BE2C (cell line): ENCODE measurements around the gene DBH.

ENCODE experiments used
- DNase-seq: peaks from one replicate; pipeline ENCODE4 v3.0.0-alpha.2; 2020
- H3K27me3 ChIP-seq: fragments of 250-450 bp; sonication (Bioruptor Pico); 2 replicates; pipeline ENCODE4 v1.5.1; 2020; ENCODE audit warnings: mild to moderate bottlenecking
- H3K36me3 ChIP-seq: fragments of 250-450 bp; sonication (Bioruptor Pico); 2 replicates; pipeline ENCODE4 v1.5.1; 2020; ENCODE audit warnings: mild to moderate bottlenecking
- H3K4me1 ChIP-seq: fragments of 250-450 bp; sonication (Bioruptor Pico); 2 replicates; pipeline ENCODE4 v1.5.1; 2020
- H3K4me3 ChIP-seq: 2 replicates; pipeline ENCODE4 v1.5.1; 2011; ENCODE audit warnings: low read depth, low read length
- H3K9me3 ChIP-seq: fragments of 250-450 bp; sonication (Bioruptor Pico); 2 replicates; pipeline ENCODE4 v1.5.1; 2020
- TF ChIP-seq, protein P1 (sequence below): IDR thresholded peaks from 2 replicates; pipeline ENCODE4 v1.5.1; 2012; ENCODE audit warnings: mild to moderate bottlenecking, low read depth, low read length

DBH gene

DNA sequence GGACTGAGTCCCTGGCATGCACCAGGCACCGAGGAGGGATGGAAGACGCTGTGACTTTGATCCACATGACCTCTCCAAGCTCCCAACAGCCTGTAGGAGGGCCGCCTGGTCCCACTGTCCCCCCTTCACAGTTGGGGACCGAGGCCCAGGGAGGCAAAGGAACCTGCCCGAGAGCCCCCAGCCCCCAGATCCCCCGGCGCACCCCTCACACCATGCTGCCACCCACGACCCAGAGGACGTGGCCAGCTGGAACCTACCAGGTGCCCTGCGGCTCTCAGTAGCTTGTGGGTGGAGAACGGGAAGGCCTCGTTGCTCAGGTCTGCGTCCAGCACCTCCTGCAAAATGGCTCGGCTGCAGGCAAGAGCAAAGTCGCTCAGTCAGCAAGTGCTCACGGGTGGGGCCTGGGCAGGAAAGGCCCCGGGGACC, 48.8 kb downstream of the DBH start:
- DNase-seq, result no peak
- Histone ChIP-seq H3K27me3 (no peaks in the 10 kb centered on the region), H3K9me3 (no peaks in the 10 kb centered on the region)

DNA sequence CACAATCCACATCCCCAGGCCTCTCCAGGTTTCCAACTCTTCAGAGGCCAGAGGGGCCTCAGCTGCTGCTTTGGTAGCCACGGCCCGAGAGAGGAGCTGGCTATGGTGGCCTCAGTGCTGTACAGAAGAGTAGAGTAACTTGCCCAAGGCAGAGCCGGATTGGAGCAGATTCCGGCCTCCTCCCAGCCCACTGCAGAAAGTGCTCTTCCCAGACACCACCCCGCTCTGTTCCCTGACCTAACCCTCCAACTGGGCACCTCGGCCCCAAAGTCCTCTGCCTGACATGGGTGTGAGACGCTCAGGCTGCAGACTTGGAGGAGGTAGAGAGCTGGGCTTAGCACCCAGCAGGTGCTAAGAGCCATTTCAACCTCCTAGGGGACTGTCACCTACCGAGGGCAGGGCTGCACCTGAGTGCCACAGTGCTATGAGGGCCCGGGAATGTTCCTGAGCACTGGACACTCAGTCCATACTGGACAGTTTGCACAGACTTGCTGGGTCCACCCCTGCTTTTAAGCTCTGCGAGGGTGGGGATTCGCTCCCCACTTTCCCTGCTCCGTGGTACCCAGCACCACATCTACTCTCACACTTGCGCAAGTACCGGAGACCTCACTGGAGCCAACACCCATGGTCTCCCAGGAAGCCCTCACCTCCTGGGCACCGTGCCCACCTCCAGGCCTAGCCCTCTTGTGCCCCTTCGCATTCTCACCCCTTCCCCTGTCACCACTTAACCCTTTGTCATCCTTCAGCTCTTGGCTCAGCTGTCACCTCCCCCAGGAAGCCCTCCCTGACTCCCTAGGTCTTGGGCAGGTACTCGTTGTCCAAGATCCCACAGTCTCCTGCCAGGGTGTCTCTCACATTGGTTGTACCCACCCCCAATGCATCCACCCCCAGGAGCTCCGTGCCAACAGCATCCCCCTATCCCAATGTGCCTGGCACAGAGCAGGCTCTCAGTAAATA, 49.8 kb downstream of the DBH start:
- peaks cover 24% of the 10 kb centered on the region for H3K4me1 ChIP-seq
- DNase-seq, result no peak
- TF ChIP-seq, protein P1, sequence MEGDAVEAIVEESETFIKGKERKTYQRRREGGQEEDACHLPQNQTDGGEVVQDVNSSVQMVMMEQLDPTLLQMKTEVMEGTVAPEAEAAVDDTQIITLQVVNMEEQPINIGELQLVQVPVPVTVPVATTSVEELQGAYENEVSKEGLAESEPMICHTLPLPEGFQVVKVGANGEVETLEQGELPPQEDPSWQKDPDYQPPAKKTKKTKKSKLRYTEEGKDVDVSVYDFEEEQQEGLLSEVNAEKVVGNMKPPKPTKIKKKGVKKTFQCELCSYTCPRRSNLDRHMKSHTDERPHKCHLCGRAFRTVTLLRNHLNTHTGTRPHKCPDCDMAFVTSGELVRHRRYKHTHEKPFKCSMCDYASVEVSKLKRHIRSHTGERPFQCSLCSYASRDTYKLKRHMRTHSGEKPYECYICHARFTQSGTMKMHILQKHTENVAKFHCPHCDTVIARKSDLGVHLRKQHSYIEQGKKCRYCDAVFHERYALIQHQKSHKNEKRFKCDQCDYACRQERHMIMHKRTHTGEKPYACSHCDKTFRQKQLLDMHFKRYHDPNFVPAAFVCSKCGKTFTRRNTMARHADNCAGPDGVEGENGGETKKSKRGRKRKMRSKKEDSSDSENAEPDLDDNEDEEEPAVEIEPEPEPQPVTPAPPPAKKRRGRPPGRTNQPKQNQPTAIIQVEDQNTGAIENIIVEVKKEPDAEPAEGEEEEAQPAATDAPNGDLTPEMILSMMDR, result no peak

More for the DNA sequence above, 48.8 kb downstream of the DBH start:
- no peaks in the 10 kb centered on the region for H3K36me3 ChIP-seq
- no peak overlapping the region for H3K4me3 ChIP-seq
- peaks cover 23% of the 10 kb centered on the region for H3K4me1 ChIP-seq
- TF ChIP-seq, protein P1, result no peak

DNA sequence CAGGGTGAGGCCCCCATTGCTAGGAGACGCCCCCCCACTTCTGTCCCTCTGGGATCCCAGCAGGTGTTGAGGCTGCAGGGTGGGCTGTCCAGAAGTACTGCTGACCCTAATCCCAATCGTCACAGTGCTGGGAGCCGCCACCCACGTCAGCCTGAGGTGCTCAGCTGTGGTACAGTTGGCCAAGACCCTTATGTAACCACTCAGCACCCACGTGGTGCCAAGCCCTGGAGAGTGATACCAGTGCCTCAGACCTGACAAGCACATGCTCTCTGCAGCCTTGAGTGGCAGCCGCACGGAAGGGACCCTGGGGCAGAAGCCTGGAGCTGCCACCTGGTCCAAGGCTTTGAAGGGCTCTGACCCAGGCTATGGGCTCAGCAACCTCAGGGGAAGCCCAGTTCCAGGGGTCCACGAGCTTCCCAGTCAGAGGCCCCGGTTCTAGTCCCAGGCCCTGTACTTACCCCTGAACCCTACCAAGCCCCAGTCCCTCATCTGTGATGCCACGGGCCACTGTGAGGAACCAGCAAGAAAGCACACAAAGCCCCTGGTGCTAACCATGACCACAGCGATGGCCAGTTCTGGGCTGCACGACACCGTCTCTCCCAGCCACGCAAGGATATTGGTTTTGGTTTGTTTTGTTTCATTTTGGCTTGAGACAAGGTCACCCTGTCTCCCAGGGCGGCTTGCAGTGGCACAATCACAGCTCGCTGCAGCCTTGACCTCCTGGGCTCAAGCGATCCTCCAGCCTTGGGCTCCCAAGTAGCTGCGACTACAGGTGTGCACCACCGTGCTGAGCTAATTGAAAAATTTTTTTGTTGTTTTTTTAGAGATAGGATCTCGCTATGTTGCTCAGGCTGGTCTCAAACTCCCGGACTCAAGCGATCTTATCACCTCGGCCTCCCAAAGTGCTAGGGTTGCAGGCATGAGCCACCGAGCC, 50.7 kb downstream of the DBH start:
- no peaks in the 10 kb centered on the region for H3K27me3 ChIP-seq
- TF ChIP-seq, protein P1, result no peak
- H3K4me1 ChIP-seq, result peaks cover 30% of the 10 kb centered on the region
- no peak overlapping the region for H3K4me3 ChIP-seq
- no peaks in the 10 kb centered on the region for H3K9me3 ChIP-seq
- no peaks in the 10 kb centered on the region for H3K36me3 ChIP-seq
- peak; percentile 24 for DNase-seq

More for the DNA sequence above, 49.8 kb downstream of the DBH start:
- Histone ChIP-seq H3K4me3 (no peak overlapping the region), H3K9me3 (no peaks in the 10 kb centered on the region), H3K27me3 (no peaks in the 10 kb centered on the region), H3K36me3 (no peaks in the 10 kb centered on the region)

DNA sequence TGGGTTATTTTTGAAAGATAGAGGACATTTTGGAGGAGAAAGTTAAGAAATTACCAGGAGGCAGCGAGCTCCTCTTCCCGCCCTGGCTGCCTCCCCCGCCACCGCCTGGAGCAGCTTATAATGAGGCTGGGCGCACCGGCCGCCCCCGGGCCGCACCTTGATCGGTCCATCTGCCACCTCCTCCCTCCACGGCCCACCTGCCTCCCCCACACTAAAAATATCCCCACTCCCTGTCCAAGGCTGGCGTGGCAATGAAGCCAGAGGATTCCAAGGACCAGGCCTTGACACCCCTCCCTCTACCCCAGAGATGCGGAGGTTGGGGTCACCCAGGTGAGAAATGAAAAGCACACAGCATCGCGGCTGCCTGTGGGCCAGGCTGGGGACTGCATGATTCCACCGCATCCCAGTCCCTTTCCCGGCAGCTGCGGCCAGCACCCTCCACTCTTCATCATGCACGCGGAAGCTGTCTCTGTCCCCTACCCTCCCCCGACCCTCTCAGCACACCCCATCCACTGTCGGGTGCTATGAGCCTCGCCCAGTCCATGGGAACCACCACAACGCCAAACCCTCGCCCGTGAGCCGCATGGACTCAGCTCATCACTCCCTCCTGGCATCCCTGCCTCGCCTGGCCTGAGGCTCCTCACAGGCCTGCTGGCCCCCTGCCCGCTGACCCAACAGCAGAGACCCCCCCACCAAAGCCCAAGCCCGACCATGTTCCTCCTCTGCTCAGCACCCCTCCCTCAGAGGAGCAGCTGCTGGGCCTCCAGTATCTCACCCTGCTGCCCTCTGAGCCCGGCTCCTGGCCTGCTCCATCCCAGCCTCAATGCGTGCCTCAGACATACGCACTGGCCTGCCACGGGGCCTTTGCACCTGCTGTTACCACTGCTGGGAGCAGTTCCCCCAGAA, 51.9 kb downstream of the DBH start:
- Histone ChIP-seq H3K27me3 (no peaks in the 10 kb centered on the region), H3K9me3 (no peaks in the 10 kb centered on the region), H3K4me3 (no peak overlapping the region), H3K4me1 (peaks cover 27% of the 10 kb centered on the region), H3K36me3 (no peaks in the 10 kb centered on the region)
- no peak for DNase-seq
- TF ChIP-seq, protein P1, result no peak

DNA sequence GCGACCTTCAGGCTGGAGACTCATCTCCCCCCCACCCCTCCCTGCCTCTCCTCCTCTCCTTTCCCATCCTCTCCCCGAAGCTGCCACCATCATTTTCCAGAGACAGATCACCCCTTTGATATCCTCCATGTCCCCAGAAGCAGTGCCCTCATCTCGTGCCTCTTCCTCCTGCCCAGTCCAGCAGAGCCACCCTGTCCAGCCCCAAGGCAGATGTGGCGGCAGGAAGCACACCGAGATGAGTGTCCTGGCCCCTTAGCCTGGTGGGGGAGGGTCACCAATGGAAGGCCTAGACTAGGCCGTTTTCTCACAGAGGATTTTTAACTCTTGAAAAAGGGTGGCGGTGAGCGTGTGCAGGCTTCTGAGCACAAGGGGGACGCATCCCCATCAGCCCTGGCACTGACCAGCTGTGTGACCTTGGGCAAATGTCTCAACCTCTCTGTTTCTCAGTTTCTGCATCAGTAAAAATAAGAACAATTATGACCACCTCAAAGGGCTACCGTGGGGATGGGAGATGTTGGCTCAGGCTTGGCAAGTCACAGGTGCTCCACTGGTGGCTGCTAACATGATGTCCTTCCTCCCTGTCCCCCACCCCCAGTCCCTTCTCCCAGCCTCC, 53.1 kb downstream of the DBH start:
- Histone ChIP-seq H3K27me3 (no peaks in the 10 kb centered on the region), H3K9me3 (no peaks in the 10 kb centered on the region), H3K36me3 (no peaks in the 10 kb centered on the region), H3K4me3 (no peak overlapping the region), H3K4me1 (peaks cover 16% of the 10 kb centered on the region)
- no peak for DNase-seq
- TF ChIP-seq, protein P1, result no peak
